Activated CD8-positive, alpha-beta memory T cell treated with anti-CD3 and anti-CD28 coated beads, Interleukin-2, amount 50 U/mL, for 48 hours (primary cell): ENCODE results near the gene PODNL1.
A peak's percentile ranks its signal among the peaks of the same experiment; 100 is the strongest.

Source experiments
- DNase-seq: peaks from one replicate; pipeline ENCODE4 v3.0.0-alpha.2; 2020

Gene PODNL1

DNA sequence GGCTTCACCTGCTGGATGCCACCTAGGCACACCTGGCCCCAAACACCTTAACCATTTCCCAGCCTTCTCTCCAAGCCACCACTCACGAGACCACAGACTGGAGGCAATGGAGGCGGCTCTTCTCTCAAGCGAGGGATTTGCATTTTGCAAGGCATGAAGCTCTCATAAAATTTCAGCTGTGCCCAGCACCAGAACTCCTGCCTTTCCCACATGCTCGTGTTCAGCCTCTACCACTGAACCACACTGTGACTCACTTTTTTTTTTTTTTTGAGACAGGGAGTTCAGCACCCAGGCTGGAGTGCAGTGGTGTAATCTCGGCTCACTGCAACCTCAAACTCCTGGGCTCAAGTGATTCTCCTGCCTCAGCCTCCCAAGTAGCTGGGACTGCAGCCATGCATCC, 50.7 kb downstream of the PODNL1 start:
- DNase-seq: no peak

DNA sequence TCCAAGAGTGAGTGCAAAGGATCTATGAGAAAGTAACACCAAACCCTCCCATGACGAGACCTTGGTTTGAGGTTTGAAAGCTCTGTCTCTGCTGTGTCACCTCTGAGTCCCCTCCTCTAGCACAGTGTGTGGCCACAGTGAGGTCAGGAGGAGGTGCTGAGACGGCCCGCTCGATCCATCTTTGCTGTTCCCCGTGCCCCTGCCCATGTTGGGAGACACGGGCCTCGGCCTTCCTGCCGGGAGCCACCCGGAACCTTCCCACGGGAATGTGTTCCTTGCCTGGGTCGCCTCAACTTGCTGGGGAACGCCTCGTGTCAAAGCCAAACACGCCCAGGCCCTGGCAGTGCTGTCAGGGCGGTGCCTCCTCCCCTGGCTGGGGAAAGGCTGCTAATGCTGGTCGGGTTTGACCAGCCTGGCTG, 51.2 kb downstream of the PODNL1 start:
- peak; percentile 60 for DNase-seq

DNA sequence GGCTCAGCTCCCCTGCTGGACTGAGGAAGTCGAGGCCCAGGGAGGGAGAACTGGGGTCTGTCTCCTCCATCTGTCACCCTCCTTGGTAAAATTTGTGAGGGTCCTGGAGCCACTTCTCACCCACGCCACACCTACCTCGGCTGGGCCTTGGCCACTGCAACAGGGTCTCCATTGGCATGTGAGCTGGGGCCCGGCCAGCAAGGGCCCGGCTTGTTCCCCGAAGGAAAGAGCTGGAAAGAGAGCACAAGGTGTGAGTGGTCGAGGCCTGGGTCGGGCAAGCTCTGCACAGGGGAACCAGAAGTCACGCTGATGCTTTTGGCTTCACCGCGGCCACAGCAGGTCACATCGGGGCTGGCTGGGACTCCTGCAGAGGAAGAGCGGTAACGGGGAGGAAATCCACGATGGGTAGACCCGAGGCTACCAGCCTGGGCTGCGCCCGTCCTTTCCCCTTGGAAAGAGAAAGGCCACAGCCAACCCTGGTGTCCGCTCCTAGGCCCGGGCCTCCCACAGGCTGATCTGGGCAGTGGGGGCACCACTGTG, 52.3 kb downstream of the PODNL1 start:
- no peak for DNase-seq

DNA sequence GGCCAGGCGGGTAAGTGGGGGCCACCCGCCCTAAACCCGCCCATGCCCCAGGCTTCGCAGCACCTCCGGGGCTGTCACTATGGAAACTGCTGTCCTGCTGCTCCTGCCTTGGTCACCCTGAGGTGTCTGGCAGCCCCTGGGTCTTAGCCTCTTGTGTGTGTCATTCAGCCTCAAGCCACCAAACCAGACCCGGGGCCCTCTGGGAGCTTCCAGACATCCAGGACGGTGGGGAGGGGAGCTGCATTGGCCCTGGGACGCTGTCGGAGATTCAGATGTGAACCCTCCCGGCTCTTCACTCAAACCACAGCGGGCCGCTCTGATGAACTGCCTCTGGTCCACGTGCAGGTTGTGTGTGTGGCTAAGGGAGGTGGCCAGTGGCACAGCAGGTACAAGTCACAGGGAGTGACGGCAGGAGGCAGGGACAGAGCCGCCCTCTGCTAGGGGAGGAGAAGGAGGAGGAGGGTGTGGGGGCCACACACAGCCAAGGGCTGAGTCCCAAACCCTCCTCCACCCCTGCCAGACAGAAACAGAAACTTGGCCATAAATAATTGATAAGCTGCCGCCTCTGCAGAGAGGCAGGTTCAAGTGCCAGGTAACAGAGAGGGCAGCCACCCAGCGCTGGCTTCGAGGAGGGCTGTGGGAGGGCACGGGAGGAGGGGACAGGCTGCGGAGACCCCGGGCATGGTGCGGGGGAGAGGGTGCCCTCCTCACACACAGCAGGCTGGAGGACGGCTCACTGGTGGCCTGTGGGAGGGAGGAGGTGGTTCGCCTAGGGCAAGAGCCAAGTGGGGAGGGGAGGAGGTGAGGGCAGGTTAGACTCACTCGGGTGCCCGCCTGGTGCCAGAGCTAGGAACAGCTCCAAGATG, 53.3 kb downstream of the PODNL1 start:
- DNase-seq: no peak

DNA sequence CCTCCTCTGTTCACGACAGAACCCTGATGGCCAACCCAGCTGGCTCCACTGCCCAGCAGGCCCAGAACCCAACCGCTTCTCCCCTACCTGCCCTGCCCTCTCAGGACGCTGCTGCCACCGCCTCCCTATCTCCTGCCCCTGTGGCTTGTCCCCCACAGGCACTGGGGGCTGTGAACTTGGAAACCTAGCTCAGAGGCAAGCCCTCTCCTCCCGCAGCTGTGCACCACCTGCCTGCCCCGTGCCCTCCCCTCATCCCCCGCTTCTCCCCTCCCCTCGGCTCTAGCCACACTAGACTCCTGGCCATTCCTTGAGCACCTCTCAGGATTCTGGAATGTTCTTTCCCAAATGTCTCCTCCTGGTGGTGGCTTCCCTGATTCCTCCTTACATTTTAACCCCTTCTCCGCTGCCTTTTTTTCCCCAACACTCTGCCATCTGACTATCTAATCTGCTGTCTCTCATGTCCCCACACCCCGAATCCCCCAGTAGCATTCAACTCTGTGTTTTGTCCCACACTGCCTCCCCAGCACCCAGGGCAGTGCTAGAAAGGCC, 54.6 kb downstream of the PODNL1 start:
- DNase-seq: no peak

DNA sequence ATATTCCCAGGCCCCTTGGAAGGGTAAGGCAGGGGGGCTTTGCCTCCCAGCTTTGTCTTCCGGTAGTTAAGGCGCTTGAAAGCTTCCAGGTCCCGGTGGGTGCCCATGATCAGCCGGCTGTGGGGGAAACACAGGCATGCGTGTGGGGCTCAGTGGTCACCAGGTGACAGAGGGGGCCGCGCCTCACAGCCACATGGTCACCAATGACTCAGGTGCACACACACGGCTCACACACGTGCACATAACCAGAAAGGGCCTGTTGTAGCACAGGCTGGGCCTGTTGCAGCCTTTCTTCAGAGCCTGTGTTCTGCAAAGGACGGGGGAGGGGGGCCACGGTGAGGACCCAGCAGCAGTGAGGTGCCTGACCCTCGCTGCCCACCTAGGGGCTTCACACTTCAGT, 55.4 kb downstream of the PODNL1 start:
- no peak for DNase-seq

DNA sequence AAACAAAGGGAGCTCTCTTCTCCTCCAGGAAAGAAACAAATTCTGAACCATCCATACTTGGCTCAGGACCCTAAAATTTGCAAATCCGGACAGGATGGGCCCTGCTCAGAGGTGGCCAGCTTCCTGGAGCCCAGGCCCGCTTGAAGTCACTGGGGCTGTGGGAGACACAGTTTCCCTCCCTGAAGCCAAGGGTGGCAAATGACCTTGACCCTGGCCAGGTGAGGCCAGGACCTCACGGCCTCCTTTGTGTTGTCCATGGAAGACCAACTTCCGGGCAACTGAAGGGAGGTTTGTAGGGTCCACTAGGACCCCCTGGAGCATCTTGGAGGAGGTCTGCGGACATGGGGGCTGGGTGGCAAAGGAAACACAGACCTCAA, 55.8 kb downstream of the PODNL1 start:
- peak; percentile 60 for DNase-seq

DNA sequence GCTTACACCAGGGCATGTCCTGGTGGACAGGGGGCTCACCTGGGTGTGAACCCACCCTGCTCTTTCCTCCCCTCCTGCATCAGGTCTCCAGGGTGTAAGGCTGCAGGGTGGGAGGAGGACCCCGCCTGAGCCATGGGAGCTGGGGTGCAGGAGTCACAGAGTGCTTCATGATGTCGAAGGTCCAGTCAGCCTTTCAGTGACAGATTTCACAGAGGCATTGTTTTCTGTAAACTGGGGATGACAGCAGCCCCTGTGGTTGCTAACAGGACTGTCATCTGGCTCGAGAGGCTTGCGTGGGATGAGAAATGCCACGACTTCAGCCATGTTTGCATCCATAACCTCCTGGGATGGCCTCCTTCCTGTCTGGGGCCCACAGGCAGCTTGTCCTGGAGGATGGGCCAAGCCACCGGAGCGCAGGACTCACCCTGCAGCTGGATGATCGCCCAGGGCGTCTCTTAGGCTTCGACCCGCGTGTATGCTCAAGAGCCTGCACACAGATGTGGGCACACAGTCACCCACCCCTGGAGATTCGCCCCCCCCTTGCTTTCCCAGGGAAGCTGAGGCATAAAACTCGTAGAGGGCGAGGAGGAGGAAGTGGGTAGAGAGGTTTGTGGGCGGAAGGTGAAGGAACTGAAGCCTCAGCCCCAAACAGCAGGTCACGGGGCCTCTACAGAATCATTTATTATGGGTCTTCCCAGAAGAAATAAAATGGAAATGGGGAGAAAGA, 56.4 kb downstream of the PODNL1 start:
- peak; percentile 73 for DNase-seq

DNA sequence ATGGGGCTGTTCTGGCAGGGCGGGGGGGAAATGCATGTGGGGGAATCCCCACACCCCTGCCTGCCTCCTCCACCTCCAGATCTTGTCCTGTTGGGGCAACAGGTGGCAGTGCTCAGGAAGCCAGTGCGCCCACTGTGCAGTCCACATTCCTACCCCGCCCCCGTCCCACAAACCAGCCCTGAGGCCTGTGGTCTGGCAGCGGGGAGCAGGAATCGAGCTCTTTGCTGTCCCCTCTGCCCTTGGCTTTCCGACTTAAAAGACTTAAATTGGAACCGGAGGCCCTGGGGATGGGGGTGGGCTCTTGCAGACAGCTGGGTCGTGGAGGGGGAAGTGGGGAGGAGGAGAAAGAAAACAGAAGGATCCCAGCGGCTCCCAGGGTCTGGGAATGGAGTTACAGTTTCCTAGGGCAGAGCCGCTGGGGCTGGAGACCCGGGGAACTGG, 56.9 kb downstream of the PODNL1 start:
- peak; percentile 69 for DNase-seq
